ENCODE results near the gene PTOV1. TPM values are rescaled to one million over a fixed set of nuclear protein-coding genes. Genes with fewer than 3 reads are reported as not detected.

The PTOV1 gene
- total RNA-seq, 1 experiment from 2014 or later = 114 TPM

- no peaks in the 10 kb centered on the region for H3K36me3 ChIP-seq (ENCODE audit: control insufficient read depth, insufficient read depth, low read length)
- intact Hi-C loops (cut with micrococcal nuclease; ENCODE audit: unreplicated experiment) = no loop called here
- no peak for ATAC-seq
- ChIA-PET POLR2A (no interaction called here), CTCF (no interaction called here)
- TF ChIP-seq SIN3A (IDR thresholded peaks at IDR 0.05; ENCODE audit: borderline replicate concordance, insufficient read depth, low read depth, low read length) (no peak), REST (IDR thresholded peaks at IDR 0.05; ENCODE audit: insufficient read depth in 1 of 2, low read depth in 2 of 2, low read length in 1 of 2) (no peak), TCF7L2 (IDR thresholded peaks at IDR 0.05; ENCODE audit: low read depth, low read length) (no peak), POLR2AphosphoS5 (IDR thresholded peaks at IDR 0.05; ENCODE audit: low read depth, low read length) (no peak), CTCF (IDR thresholded peaks at IDR 0.05) (no peak)
- no peak overlapping the region for H3K4me3 ChIP-seq (ENCODE audit: low read depth in 2 of 2, low read length in 2 of 2)
- no peak for DNase-seq (ENCODE audit: low read depth, low spot score)
- no peaks in the 10 kb centered on the region for H3K27me3 ChIP-seq (ENCODE audit: control insufficient read depth, insufficient read depth, low read length)
- no TSS peak for BruUV-seq (replicated peaks)
- H3K27ac ChIP-seq (ENCODE audit: low read length) = peak overlapping the region; percentile 39; the same call in 1 of the 2 replicates
- in situ Hi-C loops (cut with HindIII; ENCODE audit: low pct_unique_long_range_greater_than_20kb, low sequenced_read_pairs) = no loop called here
- no peaks in the 10 kb centered on the region for H3K9me3 ChIP-seq (ENCODE audit: control insufficient read depth, insufficient read depth, low read depth, low read length)
- peaks cover 36% of the 10 kb centered on the region for H3K4me1 ChIP-seq (ENCODE audit: control insufficient read depth, insufficient read depth, low read length)
Measured at GRCh38 chr19:49863254-49863934, 12.4 kb downstream of the PTOV1 start.

- intact Hi-C loops (cut with micrococcal nuclease; ENCODE audit: unreplicated experiment) = no loop called here
- CTCF ChIA-PET = no interaction called here
Measured at GRCh38 chr19:49863935-49864320, 13.0 kb downstream of the PTOV1 start.

More at GRCh38 chr19:49863935-49864320, 13.0 kb downstream of the PTOV1 start:
- H3K9me3 ChIP-seq (ENCODE audit: control insufficient read depth, insufficient read depth, low read depth, low read length) = no peaks in the 10 kb centered on the region
- H3K27ac ChIP-seq (ENCODE audit: low read length) = no peak overlapping the region
- peaks cover 32% of the 10 kb centered on the region for H3K4me1 ChIP-seq (ENCODE audit: control insufficient read depth, insufficient read depth, low read length)
- no peaks in the 10 kb centered on the region for H3K27me3 ChIP-seq (ENCODE audit: control insufficient read depth, insufficient read depth, low read length)
- H3K4me3 ChIP-seq (ENCODE audit: low read depth in 2 of 2, low read length in 2 of 2) = no peak overlapping the region
- ATAC-seq (no peak), DNase-seq (ENCODE audit: low read depth, low spot score) (no peak)
- TF ChIP-seq SIN3A (IDR thresholded peaks at IDR 0.05; ENCODE audit: borderline replicate concordance, insufficient read depth, low read depth, low read length) = no peak
- no peak for TF ChIP-seq REST (IDR thresholded peaks at IDR 0.05; ENCODE audit: insufficient read depth in 1 of 2, low read depth in 2 of 2, low read length in 1 of 2)
- no TSS peak for BruUV-seq (replicated peaks)
- POLR2A ChIA-PET = no interaction called here
- in situ Hi-C loops (cut with HindIII; ENCODE audit: low pct_unique_long_range_greater_than_20kb, low sequenced_read_pairs) = no loop called here
- H3K36me3 ChIP-seq (ENCODE audit: control insufficient read depth, insufficient read depth, low read length) = no peaks in the 10 kb centered on the region
